HepG2 (cell line): ENCODE data around the gene LRRC17. TPM values are rescaled to one million over a fixed set of nuclear protein-coding genes. Genes with fewer than 3 reads are reported as not detected.

Experiments used
- CCAR2 ChIP-seq: fragments of 200-400 bp; formaldehyde crosslinking; optimal IDR thresholded peaks from 2 replicates; pipeline ENCODE3; 2018; ENCODE audit warnings: low read depth, mild to moderate bottlenecking, low read length, moderate library complexity
- ERF ChIP-seq: IDR thresholded peaks from 2 replicates; pipeline ENCODE4 v1.6.1; 2018; ENCODE audit warnings: missing biosample characterization, missing genetic modification reagents
- HNRNPLL ChIP-seq: fragments of 200-400 bp; formaldehyde crosslinking; IDR thresholded peaks from 2 replicates; pipeline ENCODE4 v1.6.1; 2017; ENCODE audit warnings: mild to moderate bottlenecking, low read depth, low read length; ENCODE audit not compliant: poor library complexity, severe bottlenecking
- KLF11 ChIP-seq: IDR thresholded peaks from 2 replicates; pipeline ENCODE4 v1.6.1; 2016; ENCODE audit warnings: missing compliant biosample characterization
- MEIS2 ChIP-seq: sonication (generic); formaldehyde crosslinking; IDR thresholded peaks from 2 replicates; pipeline ENCODE4 v1.9.0; 2021; ENCODE audit warnings: mild to moderate bottlenecking, missing genetic modification reagents
- PHF5A ChIP-seq: IDR thresholded peaks from one replicate; pipeline ENCODE4 v1.6.1; 2018; ENCODE audit warnings: low read depth, missing genetic modification reagents; ENCODE audit not compliant: unreplicated experiment
- POGZ ChIP-seq: sonication (generic); formaldehyde crosslinking; IDR thresholded peaks from 2 replicates; pipeline ENCODE4 v1.4.0; 2020; ENCODE audit warnings: mild to moderate bottlenecking, missing genetic modification reagents
- RARA ChIP-seq: IDR thresholded peaks from 2 replicates; pipeline ENCODE4 v1.6.1; 2016; ENCODE audit warnings: missing genetic modification reagents, missing compliant biosample characterization
- RARG ChIP-seq: sonication (generic); formaldehyde crosslinking; IDR thresholded peaks from 2 replicates; pipeline ENCODE4 v1.4.0; 2020; ENCODE audit warnings: low read depth, mild to moderate bottlenecking, missing genetic modification reagents
- SNAI1 ChIP-seq: sonication (generic); formaldehyde crosslinking; IDR thresholded peaks from 2 replicates; pipeline ENCODE4 v1.5.0; 2020; ENCODE audit warnings: mild to moderate bottlenecking, missing genetic modification reagents, borderline replicate concordance
- ZEB1 ChIP-seq: IDR thresholded peaks from 2 replicates; pipeline ENCODE4 v1.6.1; 2012; ENCODE audit warnings: mild to moderate bottlenecking, low read depth, inconsistent platforms; ENCODE audit not compliant: insufficient replicate concordance
- ZHX2 ChIP-seq, 2 experiments: sonication (generic) in 1 of 2; formaldehyde crosslinking in 1 of 2; IDR thresholded peaks; 2 replicates each; pipeline versions ENCODE4 v1.6.1 to v1.9.0; 2014 to 2022; ENCODE audit warnings: antibody characterized with exemption in 1 of 2, borderline replicate concordance in 1 of 2, inconsistent platforms in 1 of 2, low read depth in 1 of 2, missing genetic modification reagents in 1 of 2
- ZNF121 ChIP-seq: sonication (generic); formaldehyde crosslinking; IDR thresholded peaks from 2 replicates; pipeline ENCODE4 v1.5.0; 2020; ENCODE audit warnings: mild to moderate bottlenecking, missing genetic modification reagents
- ZNF256 ChIP-seq: sonication (generic); formaldehyde crosslinking; conservative IDR thresholded peaks from 2 replicates; pipeline ENCODE4 v1.4.0; 2020; ENCODE audit warnings: missing genetic modification reagents
- ZNF274 ChIP-seq: sonication (generic); formaldehyde crosslinking; IDR thresholded peaks from 2 replicates; pipeline ENCODE4 v1.5.1; 2020; ENCODE audit warnings: mild to moderate bottlenecking, missing genetic modification reagents
- ZNF639 ChIP-seq: conservative IDR thresholded peaks from 2 replicates; pipeline ENCODE4 v1.6.1; 2018; ENCODE audit warnings: missing genetic modification reagents
- polyA plus RNA-seq, 8 experiments: library from polyadenylated mRNA; depleted of rRNA in 3 of 8; stranded (reverse) in 7 of 8; unstranded in 1 of 8; fragments of >200 nt; fragmentation: Illumina TruSeq in 4 of 8; extraction: Trizol in 4 of 8; gene quantifications; 2 replicates each; pipeline versions ENCODE4 v1.2.1 to v1.2.3, GENCODE V29; 2011 to 2016; ENCODE audit warnings: low read depth in 4 of 8, missing spikeins in 1 of 8, mixed read lengths in 1 of 8; ENCODE audit not compliant: insufficient read depth in 1 of 8
- total RNA-seq, 5 experiments: library from RNA; depleted of rRNA; stranded (reverse); fragments of >200 nt; fragmentation: Illumina TruSeq; extraction: Trizol; gene quantifications; 2 replicates each; pipeline ENCODE4 v1.2.3, GENCODE V29; 2016; ENCODE audit warnings: low read depth in 1 of 5
- TF ChIP-seq, protein P1 (sequence below): IDR thresholded peaks from 2 replicates; pipeline ENCODE4 v1.6.1; 2016; ENCODE audit warnings: low read depth, missing genetic modification reagents, missing compliant biosample characterization

LRRC17 gene
- total and polyA plus RNA-seq, 2 of the 13 experiments (the other 11 are each of a cell fraction or from before 2014, with no cell fraction given) = 0.20 to 0.66 TPM

DNA sequence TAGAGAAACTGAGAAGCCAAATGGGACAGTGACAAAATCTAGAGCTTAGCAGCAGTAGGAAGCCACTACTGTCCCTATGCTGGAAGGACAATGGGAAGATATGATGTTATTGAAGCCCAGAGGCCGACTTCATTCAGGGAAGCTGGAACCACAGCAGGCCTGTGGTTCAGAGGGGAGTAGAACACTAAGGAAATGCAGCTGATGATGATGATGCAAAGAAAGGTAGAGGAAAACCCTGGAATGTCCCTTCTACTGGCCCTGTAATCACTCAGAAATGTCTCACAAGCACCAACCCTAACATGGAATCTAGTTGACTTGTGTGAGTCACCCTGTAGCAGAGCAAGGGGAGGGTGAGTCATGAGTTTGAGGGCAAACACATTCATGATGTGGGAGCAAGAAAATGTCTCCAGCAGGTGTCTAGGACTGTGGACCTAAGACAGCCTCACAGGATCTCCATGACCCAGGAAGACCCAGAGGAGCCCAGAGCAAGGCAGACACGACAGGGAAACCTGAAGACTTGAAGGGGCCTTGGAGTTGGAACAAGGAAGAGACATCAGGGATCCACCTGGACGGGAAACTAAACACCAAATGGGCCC is 37.0 kb upstream of the LRRC17 start (continued):
- TF ChIP-seq ZHX2 (IDR thresholded peaks at IDR 0.05; ENCODE audit: low read depth) = no peak
- no peak for TF ChIP-seq ZHX2 (CRISPR knock-in tag; IDR thresholded peaks at IDR 0.05; ENCODE audit: borderline replicate concordance)
- no peak for TF ChIP-seq ZNF639
- no peak for TF ChIP-seq MEIS2 (CRISPR knock-in tag)
- TF ChIP-seq KLF11 (CRISPR knock-in tag) = no peak
- 0 out of 2 replicates have a peak, but pooled peaks have one; percentile 20 for TF ChIP-seq ERF (CRISPR knock-in tag)
- no peak for TF ChIP-seq ZNF256 (CRISPR knock-in tag)
- TF ChIP-seq HNRNPLL = no peak
- TF ChIP-seq, protein P1, sequence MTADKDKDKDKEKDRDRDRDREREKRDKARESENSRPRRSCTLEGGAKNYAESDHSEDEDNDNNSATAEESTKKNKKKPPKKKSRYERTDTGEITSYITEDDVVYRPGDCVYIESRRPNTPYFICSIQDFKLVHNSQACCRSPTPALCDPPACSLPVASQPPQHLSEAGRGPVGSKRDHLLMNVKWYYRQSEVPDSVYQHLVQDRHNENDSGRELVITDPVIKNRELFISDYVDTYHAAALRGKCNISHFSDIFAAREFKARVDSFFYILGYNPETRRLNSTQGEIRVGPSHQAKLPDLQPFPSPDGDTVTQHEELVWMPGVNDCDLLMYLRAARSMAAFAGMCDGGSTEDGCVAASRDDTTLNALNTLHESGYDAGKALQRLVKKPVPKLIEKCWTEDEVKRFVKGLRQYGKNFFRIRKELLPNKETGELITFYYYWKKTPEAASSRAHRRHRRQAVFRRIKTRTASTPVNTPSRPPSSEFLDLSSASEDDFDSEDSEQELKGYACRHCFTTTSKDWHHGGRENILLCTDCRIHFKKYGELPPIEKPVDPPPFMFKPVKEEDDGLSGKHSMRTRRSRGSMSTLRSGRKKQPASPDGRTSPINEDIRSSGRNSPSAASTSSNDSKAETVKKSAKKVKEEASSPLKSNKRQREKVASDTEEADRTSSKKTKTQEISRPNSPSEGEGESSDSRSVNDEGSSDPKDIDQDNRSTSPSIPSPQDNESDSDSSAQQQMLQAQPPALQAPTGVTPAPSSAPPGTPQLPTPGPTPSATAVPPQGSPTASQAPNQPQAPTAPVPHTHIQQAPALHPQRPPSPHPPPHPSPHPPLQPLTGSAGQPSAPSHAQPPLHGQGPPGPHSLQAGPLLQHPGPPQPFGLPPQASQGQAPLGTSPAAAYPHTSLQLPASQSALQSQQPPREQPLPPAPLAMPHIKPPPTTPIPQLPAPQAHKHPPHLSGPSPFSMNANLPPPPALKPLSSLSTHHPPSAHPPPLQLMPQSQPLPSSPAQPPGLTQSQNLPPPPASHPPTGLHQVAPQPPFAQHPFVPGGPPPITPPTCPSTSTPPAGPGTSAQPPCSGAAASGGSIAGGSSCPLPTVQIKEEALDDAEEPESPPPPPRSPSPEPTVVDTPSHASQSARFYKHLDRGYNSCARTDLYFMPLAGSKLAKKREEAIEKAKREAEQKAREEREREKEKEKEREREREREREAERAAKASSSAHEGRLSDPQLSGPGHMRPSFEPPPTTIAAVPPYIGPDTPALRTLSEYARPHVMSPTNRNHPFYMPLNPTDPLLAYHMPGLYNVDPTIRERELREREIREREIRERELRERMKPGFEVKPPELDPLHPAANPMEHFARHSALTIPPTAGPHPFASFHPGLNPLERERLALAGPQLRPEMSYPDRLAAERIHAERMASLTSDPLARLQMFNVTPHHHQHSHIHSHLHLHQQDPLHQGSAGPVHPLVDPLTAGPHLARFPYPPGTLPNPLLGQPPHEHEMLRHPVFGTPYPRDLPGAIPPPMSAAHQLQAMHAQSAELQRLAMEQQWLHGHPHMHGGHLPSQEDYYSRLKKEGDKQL (CRISPR knock-in tag) = no peak
- no peak for TF ChIP-seq CCAR2
- TF ChIP-seq RARA (CRISPR knock-in tag) = peak; percentile 46; the same call in 1 of the 2 replicates
- TF ChIP-seq RARG (CRISPR knock-in tag) = no peak
- no peak for TF ChIP-seq ZNF274 (CRISPR knock-in tag)
- TF ChIP-seq ZEB1 = no peak
- no peak for TF ChIP-seq SNAI1 (CRISPR knock-in tag)
- TF ChIP-seq ZNF121 (CRISPR knock-in tag) = no peak
- TF ChIP-seq PHF5A (CRISPR knock-in tag) = no peak
- peak; percentile 44; the same call in 1 of the 2 replicates for TF ChIP-seq POGZ
